Spleen (tissue), 11 donors: ENCODE data around the gene PTPRN2. TPM values are rescaled to one million over a fixed set of nuclear protein-coding genes. Genes with fewer than 3 reads are reported as not detected.
"Not testable (repeated sequence)": the region's sequence is repeated elsewhere in the genome, so short reads cannot be mapped to it uniquely, and the experiment has no call there.

Experiments
- DNase-seq: peaks from one replicate; pipeline ENCODE4 v3.0.0-alpha.2; 2020
- H3K27ac ChIP-seq, 8 donors: fragments of 200-600 bp; sonication (generic) in 7 of 8; 1 replicate in 4 of 8; 2 replicates in 4 of 8; pipeline versions ENCODE4 v1.5.0 to v1.8.0; 2016 to 2021; ENCODE audit warnings: inconsistent platforms in 4 of 8, mild to moderate bottlenecking in 4 of 8, moderate library complexity in 1 of 8
- H3K27me3 ChIP-seq, 7 donors: fragments of 200-600 bp; sonication (generic) in 6 of 7; replicated peaks in 1 of 7; 1 replicate in 4 of 7; 2 replicates in 3 of 7; pipeline versions ENCODE4 v1.5.0 to v1.8.0; 2016 to 2021; ENCODE audit warnings: inconsistent platforms in 3 of 7, mild to moderate bottlenecking in 1 of 7
- H3K36me3 ChIP-seq, 6 donors: fragments of 200-600 bp; sonication (generic) in 5 of 6; 1 replicate in 4 of 6; 2 replicates in 2 of 6; pipeline versions ENCODE4 v1.5.0 to v1.8.0; 2016 to 2021; ENCODE audit warnings: inconsistent platforms in 2 of 6
- H3K4me1 ChIP-seq, 6 donors: fragments of 200-600 bp; sonication (generic) in 5 of 6; 1 replicate in 3 of 6; 2 replicates in 3 of 6; pipeline versions ENCODE4 v1.5.0 to v1.8.0; 2016 to 2021; ENCODE audit warnings: inconsistent platforms in 3 of 6
- H3K4me3 ChIP-seq, 8 donors: fragments of 200-600 bp; sonication (generic) in 7 of 8; 1 replicate in 4 of 8; 2 replicates in 4 of 8; pipeline versions ENCODE4 v1.5.0 to v1.8.0; 2016 to 2021; ENCODE audit warnings: inconsistent platforms in 4 of 8, mild to moderate bottlenecking in 4 of 8, moderate library complexity in 2 of 8
- H3K9me3 ChIP-seq, 8 donors: fragments of 200-600 bp; sonication (generic) in 7 of 8; 1 replicate in 4 of 8; 2 replicates in 4 of 8; pipeline versions ENCODE4 v1.5.0 to v1.8.0; 2016 to 2021; ENCODE audit warnings: inconsistent platforms in 4 of 8
- CTCF ChIP-seq, 11 experiments: fragments of 200-600 bp in 7 of 11; fragments of 450-650 bp in 4 of 11; sonication (generic) in 4 of 11; IDR thresholded peaks in 8 of 11; conservative IDR thresholded peaks in 3 of 11; 1 replicate in 7 of 11; 2 replicates in 4 of 11; pipeline versions ENCODE4 v1.4.0 to v1.8.0; 2016 to 2021; ENCODE audit warnings: antibody characterized with exemption in 11 of 11, inconsistent platforms in 4 of 11, mild to moderate bottlenecking in 1 of 11
- POLR2A ChIP-seq, 3 donors: fragments of 450-650 bp; IDR thresholded peaks; one replicate each; pipeline ENCODE4 v1.5.1; 2017; ENCODE audit warnings: antibody characterized with exemption in 3 of 3, mild to moderate bottlenecking in 1 of 3
- POLR2AphosphoS5 ChIP-seq, 3 donors: sonication (generic); formaldehyde crosslinking; IDR thresholded peaks; one replicate each; pipeline ENCODE4 v1.5.1; 2017; ENCODE audit warnings: antibody characterized with exemption in 3 of 3
- WGBS, 5 donors: extraction: QIAGEN DNeasy Blood & Tissue Kit in 3 of 5; methylation state at CpG; one replicate each; pipeline versions ENCODE4 v1.1.5 to v1.1.7; 2013 to 2018; 5-methylcytosine and 5-hydroxymethylcytosine counted together
- intact Hi-C: fragments of 100-400 bp; cut with DNase I; formaldehyde crosslinking; loops from one replicate; pipeline ENCODE4 v1.15.0; 2023; ENCODE audit warnings: low total_unique reads
- polyA plus RNA-seq, 3 donors: library from polyadenylated mRNA; stranded (reverse); fragments of 200-250 nt; gene quantifications; one replicate each; pipeline ENCODE4 v1.2.1, GENCODE V29; 2013
- total RNA-seq, 7 donors: library from RNA; depleted of rRNA in 3 of 7; stranded (reverse); fragments of >200 nt in 3 of 7; fragmentation: NEBNext Ultra II Directional in 4 of 7; extraction: Animal tissue kit (Norgen Biotek cat#: 25700) in 4 of 7; gene quantifications; one replicate each; pipeline versions ENCODE4 v1.1.0 to v1.2.1, GENCODE V29; 2016 to 2021
- donor health status: healthy with polysubstance abuse.
- donor health status: DM: no; HTN: no; CAD: no; lungs with moderate emphysema.
- donor health status: DM: no; HTN: no; CAD: no.
- donor health status: Bipolar disorder and iron deficiency.
- donor health status: healthy.
- donor health status: DM: no; HTN: no; CAD: no.
- donor health status: DM: yes; HTN: yes; CAD: no.

The PTPRN2 gene
- total and polyA plus RNA-seq, 10 donors: 7.0 to 22.8 (median 16.8) TPM

DNA sequence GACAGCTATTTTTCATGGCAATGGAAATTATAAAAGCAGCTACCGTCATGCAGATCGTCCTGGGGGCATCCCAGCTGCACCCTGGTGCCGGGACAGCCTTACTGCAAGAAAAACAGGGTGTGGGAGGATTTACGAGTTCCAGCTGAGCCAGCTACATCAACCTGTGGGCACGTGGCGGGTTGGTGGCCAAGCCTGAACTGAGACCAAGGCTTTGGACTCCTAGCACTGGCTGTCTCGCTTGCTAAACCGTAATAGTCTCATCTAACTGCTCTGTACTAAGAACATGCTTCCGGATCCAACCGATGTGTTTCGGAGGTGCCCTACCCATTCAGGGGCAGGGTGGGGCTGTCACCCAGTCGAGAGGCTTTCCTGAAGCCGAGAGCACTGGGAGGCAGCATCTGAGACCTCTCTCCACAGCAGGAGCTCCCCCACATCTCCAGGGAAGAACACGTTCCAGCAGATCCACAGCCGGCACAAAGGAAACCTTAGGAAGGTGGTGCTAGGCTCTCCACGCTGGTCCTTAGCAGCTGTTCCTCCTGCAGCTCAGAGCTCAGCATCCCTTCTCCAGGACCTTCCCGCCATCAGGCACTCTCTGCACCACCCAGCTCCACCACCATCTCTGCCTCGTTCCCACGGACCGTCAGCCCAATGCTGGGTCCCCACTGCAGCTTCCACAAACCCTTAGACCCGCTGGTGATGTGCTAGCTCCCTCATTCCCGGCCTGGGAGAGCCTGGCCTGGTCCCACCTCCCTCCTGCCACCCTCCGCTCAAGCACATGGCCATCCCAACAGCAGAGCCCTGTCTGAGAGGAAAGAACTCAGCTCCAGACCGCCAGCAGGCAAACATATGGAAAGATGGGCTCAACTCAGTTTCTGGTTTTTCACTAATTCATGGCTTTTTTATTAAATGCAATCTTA lies 158.5 kb downstream of the PTPRN2 start:
- Histone ChIP-seq H3K4me3 (no peak overlapping the region), H3K27me3 (peaks cover 0 to 11% (median 0%) of the 10 kb centered on the region in 7 donors), H3K36me3 (no peaks in the 10 kb centered on the region), H3K9me3 (no peaks in the 10 kb centered on the region), H3K4me1 (no peaks in the 10 kb centered on the region), H3K27ac (no peak overlapping the region)
- TF ChIP-seq POLR2A (IDR thresholded peaks at IDR 0.05) (no peak), CTCF (IDR thresholded peaks at IDR 0.05 in 8 of 11, conservative IDR thresholded peaks at IDR 0.05 in 3 of 11) (no peak), POLR2AphosphoS5 (IDR thresholded peaks at IDR 0.05) (no peak)
- WGBS, 5 donors: 79 to 84% (median 80%) methylated on average over 23 of the region's 24 CpGs
- peak; percentile 51 for DNase-seq
- intact Hi-C loops: no loop called here

DNA sequence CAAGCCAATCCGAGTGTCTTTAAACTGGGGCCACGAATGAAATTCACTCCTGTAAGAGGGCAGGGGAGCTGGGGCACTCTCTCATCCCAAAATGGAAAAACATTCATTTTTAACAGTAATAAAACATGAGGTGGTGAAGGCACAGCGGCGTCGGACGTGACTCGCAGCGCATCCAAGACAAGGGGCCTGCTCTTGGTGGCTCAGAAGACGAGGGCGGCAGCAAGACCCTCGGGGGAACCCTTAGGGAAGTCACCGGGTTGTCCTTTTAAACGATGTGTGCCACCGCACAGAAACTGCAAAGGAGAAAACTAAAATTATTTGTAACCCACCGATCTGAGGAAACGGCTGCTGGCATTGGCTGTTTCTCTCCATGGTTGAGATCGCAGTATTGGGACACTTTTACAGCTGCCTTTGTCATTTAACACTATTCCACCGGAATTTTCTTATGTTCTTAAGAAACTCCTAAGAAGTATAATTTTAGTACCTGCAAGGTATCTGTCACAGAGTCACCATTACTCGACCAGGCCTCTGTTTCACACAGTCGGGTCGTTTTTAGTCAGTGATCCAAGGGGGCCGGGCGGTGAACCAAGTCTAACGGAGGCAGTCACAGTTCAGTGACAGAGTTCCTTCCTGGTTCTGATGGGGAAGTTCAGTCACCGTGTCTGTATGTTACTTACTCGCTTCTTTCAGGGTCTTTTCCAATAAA lies 159.3 kb downstream of the PTPRN2 start:
- TF ChIP-seq CTCF (IDR thresholded peaks at IDR 0.05 in 8 of 11, conservative IDR thresholded peaks at IDR 0.05 in 3 of 11): no peak
- no peak for TF ChIP-seq POLR2AphosphoS5 (IDR thresholded peaks at IDR 0.05)
- no peak for TF ChIP-seq POLR2A (IDR thresholded peaks at IDR 0.05)
- DNase-seq: peak; percentile 56
- 66 to 80% (median 71%) methylated on average over 26 of the region's 26 CpGs for WGBS, 5 donors
- H3K36me3 ChIP-seq: no peaks in the 10 kb centered on the region
- H3K4me1 ChIP-seq: no peaks in the 10 kb centered on the region
- H3K9me3 ChIP-seq: no peaks in the 10 kb centered on the region
- intact Hi-C loops: no loop called here
- H3K4me3 ChIP-seq: no peak overlapping the region
- H3K27ac ChIP-seq: no peak overlapping the region
- H3K27me3 ChIP-seq: peaks cover 0 to 11% (median 0%) of the 10 kb centered on the region in 7 donors

DNA sequence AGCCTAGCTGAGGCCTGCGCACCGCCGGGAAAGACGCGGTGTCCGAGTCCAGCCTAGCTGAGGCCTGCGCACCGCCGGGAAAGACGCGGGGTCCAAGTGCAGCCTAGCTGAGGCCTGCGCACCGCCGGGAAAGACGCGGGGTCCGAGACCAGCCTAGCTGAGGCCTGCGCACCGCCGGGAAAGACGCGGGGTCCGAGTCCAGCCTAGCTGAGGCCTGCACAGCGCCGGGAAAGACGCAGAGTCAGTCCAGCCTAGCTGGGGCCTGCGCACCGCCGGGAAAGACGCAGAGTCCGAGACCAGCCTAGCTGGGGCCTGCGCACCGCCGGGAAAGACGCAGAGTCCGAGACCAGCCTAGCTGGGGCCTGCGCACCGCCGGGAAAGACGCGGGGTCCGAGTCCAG lies 161.9 kb downstream of the PTPRN2 start:
- 94 to 99% (median 96%) methylated on average over 21 to 36 of the region's 42 CpGs for WGBS, 5 donors
- H3K9me3 ChIP-seq, H3K27ac ChIP-seq, intact Hi-C loops, DNase-seq, H3K36me3 ChIP-seq, H3K27me3 ChIP-seq, H3K4me3 ChIP-seq, H3K4me1 ChIP-seq: not testable (repeated sequence)

DNA sequence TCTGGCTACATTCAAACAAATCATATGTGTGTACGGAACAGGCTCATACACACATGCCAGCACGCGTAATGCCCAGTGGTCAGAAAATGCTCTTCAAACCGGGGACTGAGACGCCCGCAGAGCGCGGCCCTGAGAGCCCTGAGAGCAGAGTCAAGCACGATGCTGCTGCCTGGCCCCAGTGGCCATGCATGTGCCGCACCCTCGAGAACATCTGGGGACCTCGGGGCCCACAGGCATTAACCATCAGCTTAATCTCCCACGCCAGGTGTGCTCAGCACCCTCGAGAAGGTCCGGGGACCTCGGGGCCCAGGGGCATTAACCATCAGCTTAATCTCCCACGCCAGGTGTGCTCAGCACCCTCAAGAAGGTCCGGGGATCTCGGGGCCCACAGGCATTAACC lies 163.1 kb downstream of the PTPRN2 start:
- Histone ChIP-seq H3K36me3 (no peaks in the 10 kb centered on the region), H3K27me3 (no peaks in the 10 kb centered on the region), H3K27ac (no peak overlapping the region), H3K9me3 (no peaks in the 10 kb centered on the region), H3K4me3 (no peak overlapping the region), H3K4me1 (no peaks in the 10 kb centered on the region)
- WGBS, 5 donors: 86 to 93% (median 91%) methylated on average over 12 to 19 of the region's 19 CpGs
- intact Hi-C loops: no loop called here
- no peak for TF ChIP-seq CTCF (IDR thresholded peaks at IDR 0.05 in 8 of 11, conservative IDR thresholded peaks at IDR 0.05 in 3 of 11)
- TF ChIP-seq POLR2A (IDR thresholded peaks at IDR 0.05): no peak
- no peak for TF ChIP-seq POLR2AphosphoS5 (IDR thresholded peaks at IDR 0.05)
- no peak for DNase-seq
